Endodermal cell (in vitro differentiated cells): ENCODE measurements around the gene EIF3B. TPM values are rescaled to one million over a fixed set of nuclear protein-coding genes. Genes with fewer than 3 reads are reported as not detected.

Experiments
- DNase-seq: peaks from one replicate; pipeline ENCODE4 v3.0.0-alpha.2; 2017
- H3K27ac ChIP-seq: 2 replicates; pipeline ENCODE4 v1.5.1; 2013; ENCODE audit warnings: mild to moderate bottlenecking, low read depth, low read length, moderate library complexity
- H3K27me3 ChIP-seq: 2 replicates; pipeline ENCODE4 v1.6.1; 2013; ENCODE audit warnings: mild to moderate bottlenecking, low read length, moderate library complexity; ENCODE audit not compliant: insufficient read depth, control insufficient read depth, poor library complexity, severe bottlenecking
- H3K36me3 ChIP-seq: 2 replicates; pipeline ENCODE4 v1.7.0; 2013; ENCODE audit warnings: mild to moderate bottlenecking, low read length, moderate library complexity; ENCODE audit not compliant: control insufficient read depth, insufficient read depth
- H3K4me1 ChIP-seq: one replicate; pipeline ENCODE4 v1.7.0; 2013; ENCODE audit warnings: low read length; ENCODE audit not compliant: control insufficient read depth, insufficient read depth
- H3K4me3 ChIP-seq: 2 replicates; pipeline ENCODE4 v1.5.1; 2013; ENCODE audit warnings: mild to moderate bottlenecking, low read length, moderate library complexity
- H3K9ac ChIP-seq: 2 replicates; pipeline ENCODE4 v1.6.1; 2013; ENCODE audit warnings: mild to moderate bottlenecking, low read length, moderate library complexity; ENCODE audit not compliant: poor library complexity, severe bottlenecking; ENCODE audit errors: extremely low read depth
- H3K9me3 ChIP-seq: 2 replicates; pipeline ENCODE4 v1.6.1; 2013; ENCODE audit warnings: mild to moderate bottlenecking, low read length, moderate library complexity; ENCODE audit not compliant: control insufficient read depth
- H3K27ac Mint-ChIP-seq: 2 replicates; pipeline ENCODE4 v1.8.0; 2020; ENCODE audit warnings: mixed read lengths
- H3K27me3 Mint-ChIP-seq: 2 replicates; pipeline ENCODE4 v1.8.0; 2021; ENCODE audit warnings: mild to moderate bottlenecking, mixed read lengths; ENCODE audit not compliant: insufficient read depth
- H3K36me3 Mint-ChIP-seq: 2 replicates; pipeline ENCODE4 v1.8.0; 2020; ENCODE audit warnings: low read depth, mixed read lengths
- H3K4me1 Mint-ChIP-seq: 2 replicates; pipeline ENCODE4 v1.8.0; 2020; ENCODE audit warnings: mixed read lengths
- H3K4me3 Mint-ChIP-seq: 2 replicates; pipeline ENCODE4 v1.8.0; 2020; ENCODE audit warnings: mild to moderate bottlenecking, moderate library complexity, mixed read lengths
- H3K9me3 Mint-ChIP-seq: 2 replicates; pipeline ENCODE4 v1.8.0; 2020; ENCODE audit warnings: mild to moderate bottlenecking, mixed read lengths
- CTCF ChIP-seq: fragments of 200-600 bp; sonication (generic); conservative IDR thresholded peaks from 2 replicates; pipeline ENCODE4 v1.5.0; 2021; ENCODE audit warnings: antibody characterized with exemption, mild to moderate bottlenecking
- WGBS, 2 experiments: methylation state at CpG; one replicate each; pipeline versions ENCODE4 v1.1.5 to v1.1.7; 2013; ENCODE audit warnings: missing lambda C conversion rate in 2 of 2, mixed read lengths in 1 of 2; ENCODE audit not compliant: insufficient coverage in 1 of 2, insufficient read length in 1 of 2; 5-methylcytosine and 5-hydroxymethylcytosine counted together
- total RNA-seq, 2 donors: library from RNA; stranded (reverse); fragmentation: NEBNext Ultra II Directional in 1 of 2; extraction: Animal tissue kit (Norgen Biotek cat#: 25700) in 1 of 2; gene quantifications; 2 replicates in 1 of 2; 3 replicates in 1 of 2; pipeline ENCODE4 v1.2.1, GENCODE V29; 2021

EIF3B gene
- total RNA-seq, 2 donors from 2014 or later: 172 to 220 TPM

- H3K9me3 Mint-ChIP-seq: no peaks in the 10 kb centered on the region
- DNase-seq: no peak
- Histone ChIP-seq H3K4me3 (no peak overlapping the region), H3K27me3 (no peaks in the 10 kb centered on the region), H3K36me3 (no peaks in the 10 kb centered on the region), H3K9me3 (no peaks in the 10 kb centered on the region), H3K4me1 (peaks cover 2% of the 10 kb centered on the region), H3K27ac (no peak overlapping the region), H3K9ac (no peak overlapping the region)
- no peak overlapping the region for H3K27ac Mint-ChIP-seq
- no peak for TF ChIP-seq CTCF
- H3K36me3 Mint-ChIP-seq: peaks cover 4% of the 10 kb centered on the region
- H3K4me3 Mint-ChIP-seq: no peak overlapping the region
- peaks cover 23% of the 10 kb centered on the region for H3K4me1 Mint-ChIP-seq
- H3K27me3 Mint-ChIP-seq: no peaks in the 10 kb centered on the region
- 96% methylated on average over 19 to 21 of the region's 21 CpGs for WGBS, 2 experiments
These were observed 51.1 kb downstream of the EIF3B start for GRCh38 chr7:2405601-2406345.

GRCh38 chr7:2409745-2410414 is 55.3 kb downstream of the EIF3B start:
- no peak for DNase-seq
- H3K36me3 Mint-ChIP-seq: peaks cover 8% of the 10 kb centered on the region
- no peak overlapping the region for H3K9ac ChIP-seq
- TF ChIP-seq CTCF: no peak
- WGBS, 2 experiments: 91 to 92% methylated on average over 13 to 15 of the region's 15 CpGs
- no peaks in the 10 kb centered on the region for H3K4me1 ChIP-seq
- no peak overlapping the region for H3K4me3 ChIP-seq
- H3K9me3 Mint-ChIP-seq: no peaks in the 10 kb centered on the region
- H3K27me3 Mint-ChIP-seq: no peaks in the 10 kb centered on the region
- H3K27me3 ChIP-seq: no peaks in the 10 kb centered on the region
- no peaks in the 10 kb centered on the region for H3K9me3 ChIP-seq
- no peak overlapping the region for H3K27ac ChIP-seq
- H3K4me1 Mint-ChIP-seq: peaks cover 15% of the 10 kb centered on the region
- no peaks in the 10 kb centered on the region for H3K36me3 ChIP-seq
- peak overlapping the region; percentile 30 for H3K27ac Mint-ChIP-seq
- H3K4me3 Mint-ChIP-seq: no peak overlapping the region

GRCh38 chr7:2411049-2411448 is 56.4 kb downstream of the EIF3B start:
- Histone ChIP-seq H3K27ac (no peak overlapping the region), H3K36me3 (no peaks in the 10 kb centered on the region), H3K9ac (no peak overlapping the region), H3K4me1 (no peaks in the 10 kb centered on the region), H3K9me3 (no peaks in the 10 kb centered on the region), H3K4me3 (no peak overlapping the region), H3K27me3 (no peaks in the 10 kb centered on the region)
- no peak overlapping the region for H3K27ac Mint-ChIP-seq
- no peak for DNase-seq
- TF ChIP-seq CTCF: no peak
- WGBS, 2 experiments: 83 to 97% methylated on average over 1 of the region's 1 CpG
- no peaks in the 10 kb centered on the region for H3K27me3 Mint-ChIP-seq
- H3K4me3 Mint-ChIP-seq: no peak overlapping the region
- peaks cover 8% of the 10 kb centered on the region for H3K36me3 Mint-ChIP-seq
- H3K9me3 Mint-ChIP-seq: no peaks in the 10 kb centered on the region
- peaks cover 9% of the 10 kb centered on the region for H3K4me1 Mint-ChIP-seq
